Measurements from ENCODE around the gene IFT88.

Gene IFT88

DNA sequence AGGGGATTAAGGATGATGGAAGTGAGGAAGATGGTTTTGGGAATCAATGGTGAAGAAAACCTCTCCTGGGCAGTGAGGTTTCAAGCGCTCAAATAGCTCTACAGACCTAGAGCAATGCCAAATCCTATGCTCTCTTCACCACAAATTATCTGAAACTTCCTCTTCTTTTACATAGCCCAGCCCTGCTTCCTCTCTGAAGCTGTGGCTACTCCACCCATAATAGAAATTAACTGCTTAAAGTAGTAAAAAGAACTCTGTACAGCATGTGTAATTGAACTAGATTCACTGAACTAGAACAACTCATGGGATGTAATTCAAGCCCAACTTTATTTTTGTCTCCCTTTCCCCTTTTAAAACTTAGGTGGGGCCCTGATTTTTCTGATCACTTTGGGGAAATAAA, 20.4 kb upstream of the IFT88 start:
- no peak overlapping the region for H3K9ac ChIP-seq (ENCODE audit: insufficient read length, low read depth)
- H3K4me1 ChIP-seq (ENCODE audit: insufficient read depth, insufficient read length): no peaks in the 10 kb centered on the region
- H3K9me3 ChIP-seq (ENCODE audit: insufficient read depth, low read length): no peaks in the 10 kb centered on the region
- no peaks in the 10 kb centered on the region for H3K36me3 ChIP-seq (ENCODE audit: insufficient read depth, insufficient read length, low read length)
- no peak overlapping the region for H3K4me3 ChIP-seq (ENCODE audit: insufficient read length, low read depth)
- TF ChIP-seq YY1 (IDR thresholded peaks at IDR 0.05; ENCODE audit: insufficient read depth, insufficient read length) (no peak), SUZ12 (IDR thresholded peaks at IDR 0.05; ENCODE audit: extremely low read depth, insufficient read depth, insufficient read length) (no peak), ZNF274 (IDR thresholded peaks at IDR 0.05; ENCODE audit: low read depth, low read length) (no peak)
- DNase-seq (ENCODE audit: low read depth, low spot score): no peak
- H3K27me3 ChIP-seq (ENCODE audit: insufficient read depth, insufficient read length): no peaks in the 10 kb centered on the region

DNA sequence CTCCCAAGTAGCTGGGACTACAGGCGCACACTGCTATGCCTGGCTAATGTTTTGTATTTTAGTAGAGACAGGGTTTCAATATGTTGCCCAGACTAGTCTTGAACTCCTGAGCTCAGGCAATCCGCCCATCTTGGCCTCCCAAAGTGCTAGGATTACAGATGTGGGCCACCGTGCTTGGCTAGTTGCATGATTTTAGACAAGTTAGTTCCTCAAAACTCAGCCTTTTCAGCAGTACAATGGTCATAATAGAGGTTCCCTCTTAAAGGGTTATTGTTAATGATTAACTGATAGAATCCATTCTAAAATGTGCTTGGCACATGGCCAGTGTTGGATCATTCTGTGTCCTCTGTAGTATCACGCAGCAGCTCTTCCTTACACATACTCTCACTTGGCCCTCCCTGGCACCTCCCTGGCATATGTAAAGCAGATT, 19.5 kb upstream of the IFT88 start:
- no peaks in the 10 kb centered on the region for H3K9me3 ChIP-seq (ENCODE audit: insufficient read depth, low read length)
- H3K36me3 ChIP-seq (ENCODE audit: insufficient read depth, insufficient read length, low read length): no peaks in the 10 kb centered on the region
- no peaks in the 10 kb centered on the region for H3K4me1 ChIP-seq (ENCODE audit: insufficient read depth, insufficient read length)
- no peaks in the 10 kb centered on the region for H3K27me3 ChIP-seq (ENCODE audit: insufficient read depth, insufficient read length)
- no peak for TF ChIP-seq ZNF274 (IDR thresholded peaks at IDR 0.05; ENCODE audit: low read depth, low read length)
- TF ChIP-seq SUZ12 (IDR thresholded peaks at IDR 0.05; ENCODE audit: extremely low read depth, insufficient read depth, insufficient read length): no peak
- no peak for TF ChIP-seq YY1 (IDR thresholded peaks at IDR 0.05; ENCODE audit: insufficient read depth, insufficient read length)
- no peak for DNase-seq (ENCODE audit: low read depth, low spot score)
- H3K4me3 ChIP-seq (ENCODE audit: insufficient read length, low read depth): no peak overlapping the region
- H3K9ac ChIP-seq (ENCODE audit: insufficient read length, low read depth): no peak overlapping the region

- no peak overlapping the region for H3K4me3 ChIP-seq (ENCODE audit: insufficient read length, low read depth)
- H3K9ac ChIP-seq (ENCODE audit: insufficient read length, low read depth): no peak overlapping the region
- H3K9me3 ChIP-seq (ENCODE audit: insufficient read depth, low read length): no peaks in the 10 kb centered on the region
- no peaks in the 10 kb centered on the region for H3K27me3 ChIP-seq (ENCODE audit: insufficient read depth, insufficient read length)
- no peaks in the 10 kb centered on the region for H3K36me3 ChIP-seq (ENCODE audit: insufficient read depth, insufficient read length, low read length)
- TF ChIP-seq YY1 (IDR thresholded peaks at IDR 0.05; ENCODE audit: insufficient read depth, insufficient read length) (no peak), ZNF274 (IDR thresholded peaks at IDR 0.05; ENCODE audit: low read depth, low read length) (no peak), SUZ12 (IDR thresholded peaks at IDR 0.05; ENCODE audit: extremely low read depth, insufficient read depth, insufficient read length) (no peak)
- H3K4me1 ChIP-seq (ENCODE audit: insufficient read depth, insufficient read length): no peaks in the 10 kb centered on the region
- DNase-seq (ENCODE audit: low read depth, low spot score): no peak
Observed at GRCh38 chr13:20550799-20551198, 16.2 kb upstream of the IFT88 start.

GRCh38 chr13:20553311-20553710, 13.6 kb upstream of the IFT88 start:
- no peak for DNase-seq (ENCODE audit: low read depth, low spot score)
- H3K4me3 ChIP-seq (ENCODE audit: insufficient read length, low read depth): no peak overlapping the region
- no peak overlapping the region for H3K9ac ChIP-seq (ENCODE audit: insufficient read length, low read depth)
- no peaks in the 10 kb centered on the region for H3K4me1 ChIP-seq (ENCODE audit: insufficient read depth, insufficient read length)
- no peak for TF ChIP-seq SUZ12 (IDR thresholded peaks at IDR 0.05; ENCODE audit: extremely low read depth, insufficient read depth, insufficient read length)
- TF ChIP-seq YY1 (IDR thresholded peaks at IDR 0.05; ENCODE audit: insufficient read depth, insufficient read length): no peak
- TF ChIP-seq ZNF274 (IDR thresholded peaks at IDR 0.05; ENCODE audit: low read depth, low read length): no peak
- no peaks in the 10 kb centered on the region for H3K36me3 ChIP-seq (ENCODE audit: insufficient read depth, insufficient read length, low read length)
- H3K27me3 ChIP-seq (ENCODE audit: insufficient read depth, insufficient read length): no peaks in the 10 kb centered on the region
- no peaks in the 10 kb centered on the region for H3K9me3 ChIP-seq (ENCODE audit: insufficient read depth, low read length)

DNA sequence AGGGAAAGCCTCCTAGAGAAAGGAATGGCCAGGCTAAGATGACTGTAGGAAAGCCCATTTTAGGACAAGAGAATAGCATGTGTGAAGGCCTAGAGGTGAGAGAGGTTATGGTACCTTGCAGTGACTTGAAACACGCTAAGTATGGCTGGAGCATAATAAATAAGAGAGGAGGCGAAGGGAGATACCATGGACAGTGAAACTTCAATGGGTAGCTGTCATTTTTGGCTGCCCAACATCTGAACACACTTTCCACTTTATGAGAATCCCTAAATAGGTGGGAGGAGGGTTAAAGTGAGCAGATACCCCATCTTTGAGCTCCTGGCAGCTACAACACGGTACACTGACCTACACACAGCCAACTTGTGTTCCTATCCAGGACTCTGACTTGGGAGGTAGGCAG, 8.0 kb upstream of the IFT88 start:
- Histone ChIP-seq H3K9ac (ENCODE audit: insufficient read length, low read depth) (no peak overlapping the region), H3K4me3 (ENCODE audit: insufficient read length, low read depth) (no peak overlapping the region), H3K36me3 (ENCODE audit: insufficient read depth, insufficient read length, low read length) (no peaks in the 10 kb centered on the region), H3K9me3 (ENCODE audit: insufficient read depth, low read length) (0 out of 2 replicates have a peak, but pooled peaks cover under 1% of the 10 kb centered on the region), H3K27me3 (ENCODE audit: insufficient read depth, insufficient read length) (no peaks in the 10 kb centered on the region), H3K4me1 (ENCODE audit: insufficient read depth, insufficient read length) (no peaks in the 10 kb centered on the region)
- TF ChIP-seq YY1 (IDR thresholded peaks at IDR 0.05; ENCODE audit: insufficient read depth, insufficient read length): no peak
- no peak for TF ChIP-seq ZNF274 (IDR thresholded peaks at IDR 0.05; ENCODE audit: low read depth, low read length)
- TF ChIP-seq SUZ12 (IDR thresholded peaks at IDR 0.05; ENCODE audit: extremely low read depth, insufficient read depth, insufficient read length): no peak
- DNase-seq (ENCODE audit: low read depth, low spot score): no peak

DNA sequence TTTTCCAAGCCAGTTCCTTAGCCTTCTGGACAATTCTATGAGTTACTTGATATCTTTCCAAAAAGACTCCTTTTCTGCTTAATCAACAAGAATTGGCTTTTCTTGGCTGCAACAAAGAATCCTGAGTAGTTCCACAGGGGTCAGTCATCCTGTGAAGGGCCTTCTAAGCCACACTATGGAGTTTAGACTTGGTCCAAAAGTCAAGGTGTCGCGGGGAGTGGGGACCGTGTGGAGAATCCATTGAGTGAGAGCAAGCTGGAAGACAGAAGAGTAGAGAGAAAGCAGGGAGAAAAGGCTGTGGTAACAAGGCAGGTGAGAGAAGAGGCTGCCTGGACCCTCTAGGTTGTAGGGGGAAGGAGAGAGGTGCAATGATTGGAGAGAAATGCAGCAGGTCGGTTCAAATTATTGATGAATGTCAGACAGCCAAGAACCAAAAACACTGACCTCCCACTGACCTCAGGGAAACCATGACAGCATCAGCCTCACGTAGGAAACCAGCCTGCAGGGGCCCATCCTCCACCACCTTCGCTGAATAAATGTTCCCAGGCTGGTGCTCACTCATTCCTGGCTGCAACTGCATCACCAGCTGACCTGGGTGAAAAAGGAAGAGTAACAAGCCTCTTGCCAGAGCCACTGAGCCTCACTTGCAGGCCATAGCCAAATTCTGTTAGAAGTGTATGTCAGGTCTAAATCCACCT, 7.1 kb upstream of the IFT88 start:
- H3K9ac ChIP-seq (ENCODE audit: insufficient read length, low read depth): no peak overlapping the region

DNA sequence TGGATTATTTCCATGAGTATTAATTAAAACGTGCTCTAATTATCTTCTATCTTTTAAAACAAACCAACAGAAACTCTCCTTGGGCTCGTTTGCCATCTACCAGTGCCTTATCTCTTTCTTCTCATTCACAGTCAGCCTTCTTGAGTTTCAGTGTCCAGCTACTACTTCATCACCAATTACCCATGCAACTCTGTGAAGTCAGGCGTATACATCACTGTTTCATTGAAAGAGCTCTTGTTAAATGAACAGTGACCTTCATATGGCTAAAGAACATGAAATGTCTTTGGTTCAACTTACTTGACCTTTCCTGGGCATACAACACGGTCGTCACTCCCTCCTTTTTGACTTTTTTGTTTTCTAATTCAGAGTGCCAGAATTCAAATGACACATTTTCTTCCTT, 5.2 kb upstream of the IFT88 start:
- no peak for DNase-seq (ENCODE audit: low read depth, low spot score)
- Histone ChIP-seq H3K27me3 (ENCODE audit: insufficient read depth, insufficient read length) (no peaks in the 10 kb centered on the region), H3K9ac (ENCODE audit: insufficient read length, low read depth) (no peak overlapping the region), H3K4me3 (ENCODE audit: insufficient read length, low read depth) (no peak overlapping the region), H3K4me1 (ENCODE audit: insufficient read depth, insufficient read length) (no peaks in the 10 kb centered on the region), H3K36me3 (ENCODE audit: insufficient read depth, insufficient read length, low read length) (no peaks in the 10 kb centered on the region), H3K9me3 (ENCODE audit: insufficient read depth, low read length) (peaks cover 18% of the 10 kb centered on the region; the same call in 1 of the 2 replicates)
- TF ChIP-seq SUZ12 (IDR thresholded peaks at IDR 0.05; ENCODE audit: extremely low read depth, insufficient read depth, insufficient read length): no peak

More for the DNA sequence above, 7.1 kb upstream of the IFT88 start:
- no peaks in the 10 kb centered on the region for H3K4me1 ChIP-seq (ENCODE audit: insufficient read depth, insufficient read length)
- no peaks in the 10 kb centered on the region for H3K27me3 ChIP-seq (ENCODE audit: insufficient read depth, insufficient read length)
- no peak overlapping the region for H3K4me3 ChIP-seq (ENCODE audit: insufficient read length, low read depth)
- no peaks in the 10 kb centered on the region for H3K36me3 ChIP-seq (ENCODE audit: insufficient read depth, insufficient read length, low read length)
- no peak for TF ChIP-seq ZNF274 (IDR thresholded peaks at IDR 0.05; ENCODE audit: low read depth, low read length)
- no peak for TF ChIP-seq YY1 (IDR thresholded peaks at IDR 0.05; ENCODE audit: insufficient read depth, insufficient read length)
- TF ChIP-seq SUZ12 (IDR thresholded peaks at IDR 0.05; ENCODE audit: extremely low read depth, insufficient read depth, insufficient read length): no peak
- DNase-seq (ENCODE audit: low read depth, low spot score): no peak
- H3K9me3 ChIP-seq (ENCODE audit: insufficient read depth, low read length): peaks cover 7% of the 10 kb centered on the region; the same call in 1 of the 2 replicates
